Measurements from ENCODE around the gene AKR1C3. TPM values are rescaled to one million over a fixed set of nuclear protein-coding genes. Genes with fewer than 3 reads are reported as not detected.

AKR1C3 gene
- total and polyA plus RNA-seq, 2 experiments from 2014 or later = 6.9 to 9.1 TPM

- TF ChIP-seq ZNF114 (CRISPR knock-in tag; IDR thresholded peaks at IDR 0.05) = no peak
- TF ChIP-seq POLR2AphosphoS5 (IDR thresholded peaks at IDR 0.05; ENCODE audit: low read depth) = no peak
- no peak for TF ChIP-seq CREB1 (CRISPR knock-in tag; IDR thresholded peaks at IDR 0.05; ENCODE audit: low read depth)
- no peak for TF ChIP-seq EZH2phosphoT487 (IDR thresholded peaks at IDR 0.05; ENCODE audit: unreplicated experiment)
- TF ChIP-seq CTCF (conservative IDR thresholded peaks at IDR 0.05; ENCODE audit: low read depth in 2 of 2) = no peak
- TF ChIP-seq ZNF331 (CRISPR knock-in tag; IDR thresholded peaks at IDR 0.05; ENCODE audit: low read depth) = no peak
- TF ChIP-seq, protein P1, sequence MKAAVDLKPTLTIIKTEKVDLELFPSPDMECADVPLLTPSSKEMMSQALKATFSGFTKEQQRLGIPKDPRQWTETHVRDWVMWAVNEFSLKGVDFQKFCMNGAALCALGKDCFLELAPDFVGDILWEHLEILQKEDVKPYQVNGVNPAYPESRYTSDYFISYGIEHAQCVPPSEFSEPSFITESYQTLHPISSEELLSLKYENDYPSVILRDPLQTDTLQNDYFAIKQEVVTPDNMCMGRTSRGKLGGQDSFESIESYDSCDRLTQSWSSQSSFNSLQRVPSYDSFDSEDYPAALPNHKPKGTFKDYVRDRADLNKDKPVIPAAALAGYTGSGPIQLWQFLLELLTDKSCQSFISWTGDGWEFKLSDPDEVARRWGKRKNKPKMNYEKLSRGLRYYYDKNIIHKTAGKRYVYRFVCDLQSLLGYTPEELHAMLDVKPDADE (IDR thresholded peaks at IDR 0.05) = no peak
These were observed 5.4 kb upstream of the AKR1C3 start (continued) for GRCh38 chr10:5088703-5089261.

DNA sequence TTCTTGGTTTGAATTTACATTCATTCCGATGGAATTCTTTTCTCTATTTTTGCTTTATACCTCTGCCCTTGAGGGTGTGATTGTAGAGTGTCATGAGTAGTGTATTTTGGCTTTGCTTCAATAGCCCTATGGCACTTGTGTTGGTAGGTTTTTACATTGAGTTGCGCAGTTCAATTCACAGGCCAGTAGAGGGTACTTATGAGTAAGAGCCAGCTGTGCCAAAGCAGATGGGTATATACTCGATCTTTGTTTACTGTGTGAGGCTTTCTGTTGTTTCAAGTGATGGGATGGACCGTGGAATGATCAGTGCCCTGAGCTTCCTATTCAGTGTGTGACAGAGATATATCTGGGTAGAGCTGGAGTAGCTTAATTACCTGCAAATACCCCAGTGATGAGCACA lies 4.3 kb upstream of the AKR1C3 start:
- H3K4me3 ChIP-seq = no peak overlapping the region
- no peak overlapping the region for H3K4me2 ChIP-seq
- no peaks in the 10 kb centered on the region for H4K20me1 ChIP-seq (replicated peaks; ENCODE audit: insufficient read depth)
- Mint-ChIP-seq H3K9me3 (no peaks in the 10 kb centered on the region), H3K27ac (no peak overlapping the region), H3K4me1 (peaks cover 4% of the 10 kb centered on the region; the same call in 2 of the 3 replicates), H3K36me3 (ENCODE audit: low read depth) (no peaks in the 10 kb centered on the region), H3K4me3 (no peak overlapping the region), H3K27me3 (ENCODE audit: insufficient read depth, low read depth, poor library complexity) (no peaks in the 10 kb centered on the region)
- 0 out of 2 replicates have a peak, but pooled peaks cover 7% of the 10 kb centered on the region for H3K4me1 ChIP-seq (ENCODE audit: insufficient read depth)
- ATAC-seq = peak; percentile 96
- no peaks in the 10 kb centered on the region for H3F3A ChIP-seq (replicated peaks; ENCODE audit: low read depth)
- TF ChIP-seq EZH2 (IDR thresholded peaks at IDR 0.05; ENCODE audit: low read depth, unreplicated experiment) = no peak
- TF ChIP-seq EZH2phosphoT487 (IDR thresholded peaks at IDR 0.05; ENCODE audit: unreplicated experiment) = no peak
- TF ChIP-seq CTCF (conservative IDR thresholded peaks at IDR 0.05; ENCODE audit: low read depth in 2 of 2) = peak; percentile 70 to 73
- no peak for TF ChIP-seq POLR2AphosphoS5 (IDR thresholded peaks at IDR 0.05; ENCODE audit: low read depth)
- no peak for TF ChIP-seq STAT1 (IDR thresholded peaks at IDR 0.05; ENCODE audit: unreplicated experiment)
- no peak for TF ChIP-seq ZNF331 (CRISPR knock-in tag; IDR thresholded peaks at IDR 0.05; ENCODE audit: low read depth)
- peak overlapping the region; percentile 50; the same call in 1 of the 2 replicates for H2AFZ ChIP-seq
- H3K79me2 ChIP-seq (replicated peaks; ENCODE audit: insufficient read depth) = no peaks in the 10 kb centered on the region
- no peaks in the 10 kb centered on the region for H3K9me2 ChIP-seq (ENCODE audit: insufficient read depth)
- no peak overlapping the region for H3K27ac ChIP-seq (ENCODE audit: low read depth)
- peak; percentile 79 for DNase-seq (ENCODE audit: low spot score)
- no peaks in the 10 kb centered on the region for H3K36me3 ChIP-seq (ENCODE audit: insufficient read depth)
- H3K27me3 ChIP-seq (ENCODE audit: insufficient read depth) = no peaks in the 10 kb centered on the region

Measured in GM23338 (cell line).